AG09319 (cell line): ENCODE results near the gene UGT1A7.

ENCODE experiments used
- DNase-seq: peaks from one replicate; pipeline ENCODE4 v3.0.0-alpha.2; 2010; ENCODE audit warnings: low read depth; ENCODE audit errors: extremely low read depth
- TF ChIP-seq, protein P1 (sequence below): IDR thresholded peaks from 2 replicates; pipeline ENCODE4 v1.5.1; 2011; ENCODE audit warnings: low read depth, mild to moderate bottlenecking, inconsistent platforms, low read length, moderate library complexity

The UGT1A7 gene

DNA sequence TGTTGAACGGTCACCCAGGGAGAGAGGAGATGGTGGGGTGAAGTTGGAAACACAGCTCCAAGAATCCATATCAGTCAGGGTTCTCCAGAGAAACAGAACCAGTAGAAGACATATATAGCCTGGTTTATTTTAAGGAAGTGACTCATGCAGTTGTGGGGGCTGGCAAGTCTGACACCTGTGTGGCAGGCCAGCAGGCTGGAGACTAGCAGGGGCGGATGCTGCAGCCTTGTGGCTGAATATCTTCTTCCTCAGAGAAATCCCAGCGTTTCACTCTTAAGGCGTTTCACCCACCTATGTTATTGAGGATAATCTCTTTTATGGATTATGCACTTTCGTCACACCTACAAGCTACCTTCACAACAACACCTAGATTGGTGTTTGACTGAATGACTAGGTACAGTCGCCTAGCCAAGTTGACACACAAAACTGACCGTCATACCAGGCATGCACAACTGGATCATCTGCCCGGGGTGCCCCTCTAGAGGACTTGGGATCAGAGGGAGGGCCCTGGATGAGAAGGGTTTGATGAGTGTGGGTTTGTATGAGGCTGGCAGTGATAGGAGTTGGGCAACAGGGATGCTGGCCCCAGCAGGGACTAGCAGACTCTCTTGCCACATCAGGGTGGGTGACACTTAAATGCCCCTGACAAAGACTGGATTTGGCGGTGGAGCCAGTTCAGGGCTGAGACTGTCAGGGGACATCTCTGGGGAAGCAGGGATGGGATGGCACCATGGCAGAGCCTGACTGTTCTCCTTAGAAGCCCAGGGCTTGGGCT lies 119.8 kb downstream of the UGT1A7 start:
- TF ChIP-seq, protein P1, sequence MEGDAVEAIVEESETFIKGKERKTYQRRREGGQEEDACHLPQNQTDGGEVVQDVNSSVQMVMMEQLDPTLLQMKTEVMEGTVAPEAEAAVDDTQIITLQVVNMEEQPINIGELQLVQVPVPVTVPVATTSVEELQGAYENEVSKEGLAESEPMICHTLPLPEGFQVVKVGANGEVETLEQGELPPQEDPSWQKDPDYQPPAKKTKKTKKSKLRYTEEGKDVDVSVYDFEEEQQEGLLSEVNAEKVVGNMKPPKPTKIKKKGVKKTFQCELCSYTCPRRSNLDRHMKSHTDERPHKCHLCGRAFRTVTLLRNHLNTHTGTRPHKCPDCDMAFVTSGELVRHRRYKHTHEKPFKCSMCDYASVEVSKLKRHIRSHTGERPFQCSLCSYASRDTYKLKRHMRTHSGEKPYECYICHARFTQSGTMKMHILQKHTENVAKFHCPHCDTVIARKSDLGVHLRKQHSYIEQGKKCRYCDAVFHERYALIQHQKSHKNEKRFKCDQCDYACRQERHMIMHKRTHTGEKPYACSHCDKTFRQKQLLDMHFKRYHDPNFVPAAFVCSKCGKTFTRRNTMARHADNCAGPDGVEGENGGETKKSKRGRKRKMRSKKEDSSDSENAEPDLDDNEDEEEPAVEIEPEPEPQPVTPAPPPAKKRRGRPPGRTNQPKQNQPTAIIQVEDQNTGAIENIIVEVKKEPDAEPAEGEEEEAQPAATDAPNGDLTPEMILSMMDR = no peak
- no peak for DNase-seq

DNA sequence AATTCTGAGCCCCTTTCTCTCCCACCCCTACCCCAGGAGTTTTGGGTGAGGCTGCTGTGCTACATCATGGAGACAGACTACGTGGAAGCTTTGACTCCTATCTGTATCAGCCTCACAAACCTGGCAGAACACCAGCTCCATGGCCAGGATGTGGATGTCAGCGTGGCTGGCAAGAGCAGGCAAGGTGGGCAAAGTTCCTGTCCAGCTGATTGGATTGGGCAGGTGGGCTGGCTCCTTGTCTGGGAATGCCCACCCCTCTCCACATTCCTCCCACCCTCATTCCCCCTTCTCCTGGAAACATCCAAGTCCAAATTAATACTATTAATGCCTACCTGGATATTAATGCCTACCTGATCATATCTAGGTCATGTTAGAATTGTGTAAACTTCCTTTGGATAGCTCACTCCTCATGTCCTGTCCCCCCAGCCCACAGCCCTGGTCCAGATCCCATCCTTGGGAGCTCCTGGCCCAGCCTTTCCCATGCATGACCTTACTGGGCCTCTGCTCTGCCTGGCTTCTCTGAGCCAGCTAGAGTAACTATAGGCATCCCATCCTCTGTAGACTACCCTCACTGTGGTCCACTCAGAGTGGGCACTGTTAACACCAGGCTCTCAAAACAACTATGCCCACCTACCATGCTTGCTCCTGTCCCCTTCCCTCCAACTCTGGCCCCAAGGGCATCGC lies 120.6 kb downstream of the UGT1A7 start:
- TF ChIP-seq, protein P1 = no peak
- DNase-seq = no peak

DNA sequence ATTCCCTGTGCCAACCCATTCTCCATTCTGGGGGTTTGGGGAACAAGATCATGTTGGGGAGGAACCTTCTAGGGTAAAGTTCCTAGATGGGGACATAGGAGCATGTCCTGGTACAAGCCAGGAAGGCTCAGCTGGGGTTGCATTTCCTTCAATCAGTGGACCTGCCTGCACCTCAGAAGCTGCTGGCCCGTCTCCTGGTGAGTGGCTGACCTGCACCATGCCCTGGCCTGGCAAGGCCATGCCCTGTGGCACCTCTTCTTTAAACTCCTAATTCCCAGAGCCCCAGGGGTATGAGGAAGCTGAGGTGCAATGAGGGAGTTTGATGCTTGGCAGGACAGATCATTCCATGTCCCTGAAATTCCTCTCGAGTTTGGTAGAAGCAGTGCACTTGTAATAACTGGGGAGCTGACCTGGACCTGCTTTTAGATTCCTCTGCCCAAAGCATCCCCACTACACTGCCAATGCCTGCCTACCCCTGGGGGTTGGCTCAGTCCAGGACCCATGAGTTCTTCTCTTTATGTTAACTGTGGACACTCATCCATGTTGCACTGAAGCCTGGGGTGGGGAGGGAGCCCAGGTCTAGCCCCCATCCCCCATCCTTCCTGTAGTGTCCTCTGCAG lies 121.7 kb downstream of the UGT1A7 start:
- no peak for DNase-seq

DNA sequence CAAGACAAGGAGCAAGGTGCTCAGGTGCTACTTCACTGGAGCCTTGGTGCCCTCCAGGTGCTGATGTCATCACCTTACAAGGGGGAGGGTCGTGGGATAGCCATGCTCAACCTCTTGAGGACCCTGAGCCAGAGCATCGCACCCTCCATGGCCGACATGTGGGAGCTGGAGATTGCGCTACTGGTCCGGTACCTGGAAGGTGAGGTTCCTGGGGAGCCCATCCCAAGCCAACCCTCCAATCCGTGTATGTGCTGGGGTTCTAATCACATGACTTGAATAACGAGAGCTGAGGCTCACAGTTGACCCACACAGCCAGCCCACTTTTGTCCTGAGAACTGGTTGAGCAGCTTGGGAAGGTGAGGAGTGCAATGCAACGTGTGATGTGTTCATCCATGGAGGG lies 122.3 kb downstream of the UGT1A7 start:
- TF ChIP-seq, protein P1 = no peak
- DNase-seq = no peak

More for the DNA sequence above, 121.7 kb downstream of the UGT1A7 start:
- TF ChIP-seq, protein P1 = no peak

DNA sequence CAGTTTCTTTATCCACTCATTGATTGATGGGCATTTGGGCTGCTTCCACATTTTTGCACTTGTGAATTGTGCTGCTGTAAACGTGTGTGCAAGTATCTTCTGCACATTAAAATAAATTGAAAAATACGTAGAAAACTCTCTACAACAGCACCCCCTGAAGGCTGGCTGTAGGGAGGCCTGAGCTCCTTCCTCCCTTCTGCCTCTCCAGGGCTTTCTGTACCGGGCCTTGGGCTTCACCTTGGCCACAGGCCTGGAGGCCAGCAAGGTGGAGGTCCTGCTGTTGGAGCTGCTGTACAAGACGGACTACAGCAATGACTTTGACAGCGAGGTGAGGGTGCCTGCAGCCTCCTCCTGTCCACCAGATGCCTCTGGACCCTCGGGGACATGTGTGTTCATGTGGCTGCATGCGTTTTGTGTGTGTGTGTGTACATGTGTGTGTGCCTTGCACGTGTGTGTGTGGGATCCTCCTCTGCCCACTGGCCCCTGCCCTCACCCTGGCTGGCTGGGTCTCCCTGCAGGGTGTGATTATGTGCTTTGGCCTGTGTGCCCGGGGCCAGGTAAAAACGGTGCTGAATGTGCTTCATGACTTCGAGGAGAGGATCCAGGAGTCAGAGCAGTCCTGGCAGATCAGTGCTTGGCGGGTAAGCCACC lies 125.6 kb downstream of the UGT1A7 start:
- no peak for DNase-seq
- TF ChIP-seq, protein P1 = no peak

DNA sequence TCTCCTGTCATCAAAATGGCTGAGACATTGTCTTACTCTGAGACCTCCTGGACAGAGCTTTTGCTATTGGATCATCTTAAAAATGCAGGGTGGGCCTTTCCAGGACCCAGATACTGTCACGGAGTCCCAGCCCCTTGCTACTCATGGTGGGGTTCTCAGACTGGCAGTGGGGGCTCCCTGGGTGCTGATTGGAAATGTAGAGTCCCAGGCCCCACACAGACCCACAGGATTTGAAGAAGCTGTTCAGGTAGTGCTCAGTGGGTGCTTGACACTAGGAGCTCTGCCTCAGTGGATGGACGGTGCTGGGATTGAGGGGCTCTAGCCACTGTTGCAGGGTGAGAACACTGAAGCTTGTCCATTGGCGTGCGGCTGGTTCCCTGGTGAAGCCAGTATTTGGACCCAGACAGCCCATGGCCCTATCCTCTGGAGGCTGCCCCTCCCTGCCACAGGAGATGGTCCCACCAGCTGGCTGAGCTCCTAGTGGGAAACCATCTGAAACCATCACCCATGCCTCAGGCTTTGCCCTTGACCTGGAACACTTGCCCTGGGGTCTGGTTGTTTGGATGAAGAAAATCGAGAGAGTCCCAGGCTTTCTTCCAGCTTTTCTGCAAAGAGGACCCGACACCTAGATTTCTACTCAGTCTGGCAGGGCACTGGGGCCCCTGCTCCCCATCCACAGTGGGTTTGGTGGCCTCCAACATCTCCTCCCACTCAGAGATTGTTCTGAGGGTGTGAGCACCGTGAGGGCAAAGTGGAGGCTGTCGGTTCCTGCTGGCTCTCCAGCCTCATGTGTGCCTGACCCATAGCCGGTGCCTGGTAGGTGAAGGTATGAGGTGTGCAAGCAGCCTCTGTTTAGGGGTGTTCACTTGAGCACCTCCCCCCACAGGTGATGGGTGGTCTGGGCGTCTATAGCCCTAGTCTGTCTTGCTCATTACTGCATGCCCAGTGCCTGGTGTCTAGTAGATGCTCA lies 126.5 kb downstream of the UGT1A7 start:
- TF ChIP-seq, protein P1 = no peak
- DNase-seq = no peak
